AG04449 (cell line): ENCODE data around the gene ATXN1.

Experiments
- CTCF ChIA-PET: fragments of 350-600 bp; formaldehyde crosslinking; extraction: SDS; loops from one replicate; lab custom pipeline; 2021; ENCODE audit warnings: antibody characterized with exemption; lab: Yijun Ruan, JAX
- POLR2A ChIA-PET: fragments of 400-600, 350-600 bp; formaldehyde crosslinking; extraction: SDS; loops from one replicate; lab custom pipeline; 2020; ENCODE audit warnings: antibody characterized with exemption, inconsistent platforms; lab: Yijun Ruan, JAX
- DNase-seq: peaks from one replicate; pipeline ENCODE4 v3.0.0-alpha.2; 2010; ENCODE audit warnings: low read depth, low spot score
- H3K4me3 ChIP-seq: 2 replicates; pipeline ENCODE4 v1.5.1; 2011; ENCODE audit warnings: low read depth, mild to moderate bottlenecking, control low read depth, low read length
- TF ChIP-seq, protein P1 (sequence below): IDR thresholded peaks from one replicate; pipeline ENCODE4 v1.5.1; 2011; ENCODE audit warnings: mild to moderate bottlenecking, moderate library complexity, low read length, control low read depth, inconsistent platforms; ENCODE audit not compliant: insufficient read depth; ENCODE audit errors: missing control alignments

Gene ATXN1

DNA sequence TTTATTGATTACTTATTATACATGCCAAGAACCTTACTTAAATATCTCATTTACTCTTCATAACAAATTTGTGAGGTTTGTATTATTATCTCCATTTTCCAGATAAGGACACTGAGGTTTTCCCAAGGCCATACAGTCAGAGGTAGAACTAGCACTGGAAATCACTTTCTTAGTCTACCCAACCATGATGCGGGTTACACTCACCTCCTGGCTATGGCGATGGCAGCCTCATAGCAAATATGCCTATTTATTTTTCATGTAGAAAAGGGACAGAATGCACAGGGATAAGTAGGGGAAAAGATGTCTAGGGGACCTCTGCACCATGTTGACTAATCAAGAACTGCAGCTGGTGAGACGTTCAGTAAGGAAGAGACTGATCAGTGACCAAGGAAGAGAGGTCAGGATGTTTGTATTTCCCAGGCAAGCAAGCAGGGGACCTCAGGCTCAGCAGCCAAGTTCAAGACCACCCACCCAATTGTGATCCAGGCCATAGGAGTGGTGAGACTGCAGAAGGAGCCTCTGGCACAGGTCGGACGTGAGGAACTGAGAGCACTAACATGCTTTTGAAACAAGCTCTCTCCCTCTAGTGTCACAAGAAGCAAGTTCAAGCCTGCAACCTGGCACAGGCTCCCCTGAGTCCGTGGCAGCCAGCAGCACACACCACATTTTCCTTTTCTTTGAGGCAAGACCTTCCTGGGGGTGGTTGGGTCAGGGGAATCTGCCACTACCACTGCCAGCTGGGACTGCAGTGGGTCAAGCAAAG lies 425.0 kb downstream of the ATXN1 start:
- DNase-seq = no peak
- TF ChIP-seq, protein P1, sequence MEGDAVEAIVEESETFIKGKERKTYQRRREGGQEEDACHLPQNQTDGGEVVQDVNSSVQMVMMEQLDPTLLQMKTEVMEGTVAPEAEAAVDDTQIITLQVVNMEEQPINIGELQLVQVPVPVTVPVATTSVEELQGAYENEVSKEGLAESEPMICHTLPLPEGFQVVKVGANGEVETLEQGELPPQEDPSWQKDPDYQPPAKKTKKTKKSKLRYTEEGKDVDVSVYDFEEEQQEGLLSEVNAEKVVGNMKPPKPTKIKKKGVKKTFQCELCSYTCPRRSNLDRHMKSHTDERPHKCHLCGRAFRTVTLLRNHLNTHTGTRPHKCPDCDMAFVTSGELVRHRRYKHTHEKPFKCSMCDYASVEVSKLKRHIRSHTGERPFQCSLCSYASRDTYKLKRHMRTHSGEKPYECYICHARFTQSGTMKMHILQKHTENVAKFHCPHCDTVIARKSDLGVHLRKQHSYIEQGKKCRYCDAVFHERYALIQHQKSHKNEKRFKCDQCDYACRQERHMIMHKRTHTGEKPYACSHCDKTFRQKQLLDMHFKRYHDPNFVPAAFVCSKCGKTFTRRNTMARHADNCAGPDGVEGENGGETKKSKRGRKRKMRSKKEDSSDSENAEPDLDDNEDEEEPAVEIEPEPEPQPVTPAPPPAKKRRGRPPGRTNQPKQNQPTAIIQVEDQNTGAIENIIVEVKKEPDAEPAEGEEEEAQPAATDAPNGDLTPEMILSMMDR = no peak
- no peak overlapping the region for H3K4me3 ChIP-seq
- ChIA-PET CTCF (interaction anchor here (1.1 to 10.7 kb wide), 5 partner anchors 16 to 427 kb away, joined by 4 to 163 read pairs (median 4); no protein-coding TSS in a partner anchor), POLR2A (no interaction called here)

DNA sequence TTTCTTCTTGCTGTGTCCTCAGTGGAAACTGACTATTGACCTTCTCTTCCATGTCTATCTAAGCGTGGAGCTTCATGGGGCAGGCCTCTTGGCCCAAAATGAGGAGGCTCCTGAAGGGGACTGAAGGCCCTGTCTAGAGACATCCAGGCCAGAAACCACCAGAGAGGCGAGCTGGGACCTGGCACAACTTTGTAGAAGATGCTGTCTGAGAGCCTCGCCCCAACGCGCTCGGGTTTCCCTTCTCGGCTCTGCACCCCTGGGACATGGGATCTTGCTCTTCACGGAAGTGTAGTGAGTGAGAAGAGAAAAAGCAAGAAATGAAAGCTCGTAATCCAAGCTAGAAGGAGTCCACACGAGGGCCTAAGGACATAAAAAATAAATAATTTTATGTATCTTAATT lies 426.1 kb downstream of the ATXN1 start:
- ChIA-PET POLR2A (interaction anchor here (0.6 to 1.0 kb wide), 2 partner anchors 11 to 13 kb away, joined by 3 read pairs; no protein-coding TSS in a partner anchor), CTCF (interaction anchor here (0.9 to 10.7 kb wide), 7 partner anchors 14 to 432 kb away, joined by 3 to 163 read pairs (median 36); no protein-coding TSS in a partner anchor)
- no peak for DNase-seq
- no peak overlapping the region for H3K4me3 ChIP-seq
- TF ChIP-seq, protein P1 = no peak

- TF ChIP-seq, protein P1 = no peak
- no peak overlapping the region for H3K4me3 ChIP-seq
- CTCF ChIA-PET = interaction anchor here (0.9 to 10.7 kb wide), 11 partner anchors 14 to 757 kb away, joined by 3 to 163 read pairs (median 13); no protein-coding TSS in a partner anchor
- no peak for DNase-seq
- POLR2A ChIA-PET = interaction anchor here (0.6 to 1.0 kb wide), 2 partner anchors 11 to 12 kb away, joined by 3 read pairs; no protein-coding TSS in a partner anchor
Measured at GRCh38 chr6:16334671-16335070, 426.6 kb downstream of the ATXN1 start.

GRCh38 chr6:16333580-16333979 lies 427.7 kb downstream of the ATXN1 start:
- TF ChIP-seq, protein P1 = no peak
- H3K4me3 ChIP-seq = no peak overlapping the region
- POLR2A ChIA-PET = interaction anchor here (0.6 kb wide), 1 partner anchor 10 kb away, joined by 3 read pairs; no protein-coding TSS in a partner anchor
- CTCF ChIA-PET = interaction anchor here (0.8 to 10.7 kb wide), 31 partner anchors 13 to 758 kb away, joined by 3 to 163 read pairs (median 6); partner anchors contain the start of gene ATXN1
- no peak for DNase-seq

DNA sequence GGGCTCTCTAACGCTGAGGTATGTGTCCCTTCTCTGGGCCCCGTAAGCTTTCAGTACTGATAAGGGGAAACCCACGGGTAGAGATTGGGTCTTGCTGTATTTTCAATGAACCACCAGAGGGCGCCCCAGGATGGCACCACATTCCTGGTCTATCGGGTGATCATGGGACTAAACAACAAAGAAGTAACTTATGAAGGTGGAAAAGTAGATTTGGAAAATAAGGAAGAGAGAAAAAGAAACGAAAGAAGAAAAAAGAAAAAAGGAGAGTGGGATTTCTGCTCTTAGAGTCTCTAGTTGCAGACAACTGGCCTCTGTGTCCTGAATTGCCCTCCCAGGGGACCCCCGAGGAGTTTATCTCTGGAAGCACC lies 429.1 kb downstream of the ATXN1 start:
- no peak for DNase-seq
- ChIA-PET CTCF (interaction anchor here (0.5 to 10.7 kb wide), 52 partner anchors 8 to 759 kb away, joined by 3 to 163 read pairs (median 4); partner anchors contain the start of gene ATXN1), POLR2A (no interaction called here)
- no peak overlapping the region for H3K4me3 ChIP-seq
- TF ChIP-seq, protein P1 = peak; percentile 73
